ENCODE results near the gene MRNIP. TPM values are rescaled to one million over a fixed set of nuclear protein-coding genes. Genes with fewer than 3 reads are reported as not detected.
A peak's percentile ranks its signal among the peaks of the same experiment; 100 is the strongest.

The MRNIP gene
- total RNA-seq, result 10 to 100 TPM; 22.9 to 46.6 TPM
- polyA plus RNA-seq, result 100 to 1,000 TPM in 1 of 2 donors, 10 to 100 TPM in 1; 24.2 to 103 TPM
- long read RNA-seq, donor 1, full-length matches to known transcripts, result 25 of 41 reads
- long read RNA-seq, donor 1, partial matches to known transcripts, result 2 of 41 reads
- long read RNA-seq, donor 1, other reads (novel, unspliced or antisense), result 14 of 41 reads
- long read RNA-seq, donor 2, full-length matches to known transcripts, result 9 of 20 reads
- long read RNA-seq, donor 2, partial matches to known transcripts, result 1 of 20 reads
- long read RNA-seq, donor 2, other reads (novel, unspliced or antisense), result 10 of 20 reads

- Histone ChIP-seq H3K27ac (ENCODE audit: low read depth in 1 of 2, low read length in 2 of 2) (peak within 1 kb of the TSS in 1 of 2 donors; percentile 62), H3K9me3 (ENCODE audit: control insufficient read depth, low read length) (no peaks in the 10 kb centered on the region), H3K4me3 (ENCODE audit: low read length in 2 of 2) (peak within 1 kb of the TSS; percentile 53), H3K4me1 (ENCODE audit: control insufficient read depth in 1 of 2, insufficient read depth in 2 of 2, low read length in 2 of 2) (no peaks in the 10 kb centered on the region), H3K27me3 (ENCODE audit: control insufficient read depth in 1 of 2, insufficient read depth in 2 of 2, low read length in 1 of 2) (no peaks in the 10 kb centered on the region), H3K36me3 (ENCODE audit: control insufficient read depth in 1 of 2, insufficient read depth in 2 of 2, low read length in 1 of 2) (peaks cover 0 to 10% of the 10 kb centered on the region in 2 donors)
- DNase-seq, result peak; percentile 99 to 100
- WGBS, 2 donors, result 0 to 1% methylated on average over 75 to 90 of the region's 90 CpGs
- ATAC-seq (ENCODE audit: low FRiP score), result peak; percentile 99
- intact Hi-C loops (cut with DNase I), result loop anchor here (5.0 to 10.0 kb wide), 2 partner anchors 37 to 54 kb away; partner anchors contain the start of genes SQSTM1 (in 2 of the 2) and MGAT4B (in 1 of the 2)
Measured at GRCh38 chr5:179858586-179859427, at the start of gene MRNIP. MRNIP (minus strand) TSS chr5:179858817; CDS start chr5:179858796, 21 bp downstream.

GRCh38 chr5:179907556-179908324 lies 49.1 kb upstream of the MRNIP start, which contains the start of gene TBC1D9B:
TBC1D9B (minus strand) TSS chr5:179907897; CDS start chr5:179907821, 76 bp downstream.
- Histone ChIP-seq H3K4me3 (ENCODE audit: low read length in 2 of 2) (peak within 1 kb of the TSS; percentile 82 to 83), H3K36me3 (ENCODE audit: control insufficient read depth in 1 of 2, insufficient read depth in 2 of 2, low read length in 1 of 2) (peaks cover 0 to 5% of the 10 kb centered on the region in 2 donors), H3K27me3 (ENCODE audit: control insufficient read depth in 1 of 2, insufficient read depth in 2 of 2, low read length in 1 of 2) (no peaks in the 10 kb centered on the region), H3K9me3 (ENCODE audit: control insufficient read depth, low read length) (no peaks in the 10 kb centered on the region), H3K27ac (ENCODE audit: low read depth in 1 of 2, low read length in 2 of 2) (peak within 1 kb of the TSS in 1 of 2 donors; percentile 31), H3K4me1 (ENCODE audit: control insufficient read depth in 1 of 2, insufficient read depth in 2 of 2, low read length in 2 of 2) (no peaks in the 10 kb centered on the region)
- ATAC-seq (ENCODE audit: low FRiP score) (peak; percentile 89), DNase-seq (peak; percentile 82 to 91)
- WGBS, 2 donors, result 0% methylated on average over 65 to 105 of the region's 105 CpGs
- intact Hi-C loops (cut with DNase I), result loop anchor here (5.0 kb wide), 3 partner anchors 100 to 165 kb away; partner anchors contain the start of genes MGAT4B (in 1 of the 2) and RNF130 (in 1 of the 2)

- ATAC-seq (ENCODE audit: low FRiP score) (peak; percentile 36), DNase-seq (peak in 1 of 2 donors; percentile 82)
- Histone ChIP-seq H3K9me3 (ENCODE audit: control insufficient read depth, low read length) (no peaks in the 10 kb centered on the region), H3K4me3 (ENCODE audit: low read length in 2 of 2) (peak overlapping the region; percentile 82 to 83), H3K27ac (ENCODE audit: low read depth in 1 of 2, low read length in 2 of 2) (no peak overlapping the region), H3K4me1 (ENCODE audit: control insufficient read depth in 1 of 2, insufficient read depth in 2 of 2, low read length in 2 of 2) (no peaks in the 10 kb centered on the region), H3K27me3 (ENCODE audit: control insufficient read depth in 1 of 2, insufficient read depth in 2 of 2, low read length in 1 of 2) (no peaks in the 10 kb centered on the region), H3K36me3 (ENCODE audit: control insufficient read depth in 1 of 2, insufficient read depth in 2 of 2, low read length in 1 of 2) (peaks cover 0 to 5% of the 10 kb centered on the region in 2 donors)
- 8 to 9% methylated on average over 35 to 50 of the region's 50 CpGs for WGBS, 2 donors
- intact Hi-C loops (cut with DNase I), result loop anchor here (5.0 kb wide), 3 partner anchors 100 to 165 kb away; partner anchors contain the start of genes MGAT4B (in 1 of the 2) and RNF130 (in 1 of the 2)
Measured at GRCh38 chr5:179906795-179907555, 48.4 kb upstream of the MRNIP start.

- Histone ChIP-seq H3K4me3 (ENCODE audit: low read length in 2 of 2) (no peak overlapping the region), H3K9me3 (ENCODE audit: control insufficient read depth, low read length) (no peaks in the 10 kb centered on the region), H3K27ac (ENCODE audit: low read depth in 1 of 2, low read length in 2 of 2) (no peak overlapping the region), H3K27me3 (ENCODE audit: control insufficient read depth in 1 of 2, insufficient read depth in 2 of 2, low read length in 1 of 2) (no peaks in the 10 kb centered on the region), H3K36me3 (ENCODE audit: control insufficient read depth in 1 of 2, insufficient read depth in 2 of 2, low read length in 1 of 2) (peaks cover 0 to 5% of the 10 kb centered on the region in 2 donors), H3K4me1 (ENCODE audit: control insufficient read depth in 1 of 2, insufficient read depth in 2 of 2, low read length in 2 of 2) (no peaks in the 10 kb centered on the region)
- DNase-seq (no peak), ATAC-seq (ENCODE audit: low FRiP score) (no peak)
- intact Hi-C loops (cut with DNase I), result loop anchor here (5.0 kb wide), 3 partner anchors 99 to 166 kb away; partner anchors contain the start of genes MGAT4B (in 1 of the 2) and RNF130 (in 1 of the 2)
- 88 to 91% methylated on average over 24 of the region's 24 CpGs for WGBS, 2 donors
Measured at GRCh38 chr5:179906294-179906794, 47.7 kb upstream of the MRNIP start.

GRCh38 chr5:179905161-179905560 lies 46.5 kb upstream of the MRNIP start:
- Histone ChIP-seq H3K27me3 (ENCODE audit: control insufficient read depth in 1 of 2, insufficient read depth in 2 of 2, low read length in 1 of 2) (no peaks in the 10 kb centered on the region), H3K9me3 (ENCODE audit: control insufficient read depth, low read length) (no peaks in the 10 kb centered on the region), H3K4me3 (ENCODE audit: low read length in 2 of 2) (no peak overlapping the region), H3K4me1 (ENCODE audit: control insufficient read depth in 1 of 2, insufficient read depth in 2 of 2, low read length in 2 of 2) (no peaks in the 10 kb centered on the region), H3K36me3 (ENCODE audit: control insufficient read depth in 1 of 2, insufficient read depth in 2 of 2, low read length in 1 of 2) (peaks cover 0 to 5% of the 10 kb centered on the region in 2 donors), H3K27ac (ENCODE audit: low read depth in 1 of 2, low read length in 2 of 2) (no peak overlapping the region)
- intact Hi-C loops (cut with DNase I), result loop anchor here (5.0 kb wide), 3 partner anchors 98 to 167 kb away; partner anchors contain the start of genes MGAT4B (in 1 of the 2) and RNF130 (in 1 of the 2)
- ATAC-seq (ENCODE audit: low FRiP score), result no peak
- WGBS, 2 donors, result 87 to 88% methylated on average over 8 of the region's 8 CpGs
- no peak for DNase-seq

- DNase-seq, result no peak
- WGBS, 2 donors, result 94% methylated on average over 25 of the region's 25 CpGs
Measured at GRCh38 chr5:179904463-179905160, 46.0 kb upstream of the MRNIP start.

GRCh38 chr5:179902763-179903158 lies 44.1 kb upstream of the MRNIP start:
- intact Hi-C loops (cut with DNase I), result no loop called here

More at GRCh38 chr5:179904463-179905160, 46.0 kb upstream of the MRNIP start:
- ATAC-seq (ENCODE audit: low FRiP score), result no peak
- Histone ChIP-seq H3K36me3 (ENCODE audit: control insufficient read depth in 1 of 2, insufficient read depth in 2 of 2, low read length in 1 of 2) (peaks cover 0 to 5% of the 10 kb centered on the region in 2 donors), H3K4me1 (ENCODE audit: control insufficient read depth in 1 of 2, insufficient read depth in 2 of 2, low read length in 2 of 2) (no peaks in the 10 kb centered on the region), H3K27ac (ENCODE audit: low read depth in 1 of 2, low read length in 2 of 2) (no peak overlapping the region), H3K9me3 (ENCODE audit: control insufficient read depth, low read length) (no peaks in the 10 kb centered on the region), H3K4me3 (ENCODE audit: low read length in 2 of 2) (no peak overlapping the region), H3K27me3 (ENCODE audit: control insufficient read depth in 1 of 2, insufficient read depth in 2 of 2, low read length in 1 of 2) (no peaks in the 10 kb centered on the region)
- intact Hi-C loops (cut with DNase I), result loop anchor here (5.0 kb wide), 3 partner anchors 97 to 168 kb away; partner anchors contain the start of genes MGAT4B (in 1 of the 2) and RNF130 (in 1 of the 2)

More at GRCh38 chr5:179902763-179903158, 44.1 kb upstream of the MRNIP start:
- H3K9me3 ChIP-seq (ENCODE audit: control insufficient read depth, low read length), result no peaks in the 10 kb centered on the region
- no peak overlapping the region for H3K27ac ChIP-seq (ENCODE audit: low read depth in 1 of 2, low read length in 2 of 2)
- WGBS, 2 donors, result 89 to 93% methylated on average over 7 of the region's 7 CpGs
- DNase-seq (peak in 1 of 2 donors; percentile 58), ATAC-seq (ENCODE audit: low FRiP score) (no peak)
- H3K27me3 ChIP-seq (ENCODE audit: control insufficient read depth in 1 of 2, insufficient read depth in 2 of 2, low read length in 1 of 2), result no peaks in the 10 kb centered on the region
- H3K36me3 ChIP-seq (ENCODE audit: control insufficient read depth in 1 of 2, insufficient read depth in 2 of 2, low read length in 1 of 2), result peaks cover 0 to 8% of the 10 kb centered on the region in 2 donors
- no peaks in the 10 kb centered on the region for H3K4me1 ChIP-seq (ENCODE audit: control insufficient read depth in 1 of 2, insufficient read depth in 2 of 2, low read length in 2 of 2)
- H3K4me3 ChIP-seq (ENCODE audit: low read length in 2 of 2), result no peak overlapping the region
